Measurements from ENCODE around the gene CEP350.

DNA sequence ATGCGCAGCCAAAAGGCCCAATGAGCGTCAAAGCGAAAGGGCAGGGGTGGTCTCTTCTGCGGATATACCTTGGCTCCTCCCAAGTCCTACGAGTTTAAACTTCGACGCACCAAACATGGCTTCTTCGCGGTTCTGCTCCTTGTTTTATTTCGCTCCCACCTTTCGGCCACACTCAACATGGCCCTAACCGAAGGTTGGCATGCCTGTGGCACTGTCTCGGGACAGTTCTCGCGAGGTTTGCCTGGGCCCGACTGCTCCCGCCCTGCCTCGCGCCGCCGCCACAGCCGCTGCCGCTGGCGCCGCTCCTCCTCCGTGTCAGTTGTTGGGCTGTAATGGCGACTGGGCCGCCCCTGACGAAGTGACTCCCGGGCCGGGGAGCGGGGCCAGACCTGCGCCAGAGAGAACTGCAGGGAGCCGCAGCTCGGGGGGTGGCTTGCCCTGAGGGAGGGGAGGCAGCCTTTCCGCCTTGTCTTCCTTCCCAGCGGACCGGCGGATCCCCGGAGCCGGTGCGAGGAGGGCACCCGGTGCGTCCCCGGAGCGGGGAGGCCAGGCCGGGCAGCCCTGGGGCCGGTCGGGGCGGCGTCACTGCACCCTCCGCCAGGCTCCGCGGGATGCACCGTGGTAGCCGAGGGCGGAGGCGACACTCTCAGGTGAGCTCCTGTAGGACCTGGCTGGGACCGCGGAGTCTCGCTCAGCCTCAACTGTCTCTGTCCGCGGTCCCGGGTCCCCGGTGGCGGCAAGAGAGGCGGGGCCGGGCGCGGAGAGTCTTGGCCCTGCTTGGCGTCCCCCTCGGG lies at the start of gene CEP350:
- TF ChIP-seq, protein P1, sequence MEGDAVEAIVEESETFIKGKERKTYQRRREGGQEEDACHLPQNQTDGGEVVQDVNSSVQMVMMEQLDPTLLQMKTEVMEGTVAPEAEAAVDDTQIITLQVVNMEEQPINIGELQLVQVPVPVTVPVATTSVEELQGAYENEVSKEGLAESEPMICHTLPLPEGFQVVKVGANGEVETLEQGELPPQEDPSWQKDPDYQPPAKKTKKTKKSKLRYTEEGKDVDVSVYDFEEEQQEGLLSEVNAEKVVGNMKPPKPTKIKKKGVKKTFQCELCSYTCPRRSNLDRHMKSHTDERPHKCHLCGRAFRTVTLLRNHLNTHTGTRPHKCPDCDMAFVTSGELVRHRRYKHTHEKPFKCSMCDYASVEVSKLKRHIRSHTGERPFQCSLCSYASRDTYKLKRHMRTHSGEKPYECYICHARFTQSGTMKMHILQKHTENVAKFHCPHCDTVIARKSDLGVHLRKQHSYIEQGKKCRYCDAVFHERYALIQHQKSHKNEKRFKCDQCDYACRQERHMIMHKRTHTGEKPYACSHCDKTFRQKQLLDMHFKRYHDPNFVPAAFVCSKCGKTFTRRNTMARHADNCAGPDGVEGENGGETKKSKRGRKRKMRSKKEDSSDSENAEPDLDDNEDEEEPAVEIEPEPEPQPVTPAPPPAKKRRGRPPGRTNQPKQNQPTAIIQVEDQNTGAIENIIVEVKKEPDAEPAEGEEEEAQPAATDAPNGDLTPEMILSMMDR (optimal IDR thresholded peaks at IDR 0.05 in 1 of 3, IDR thresholded peaks at IDR 0.05 in 1 of 3, conservative IDR thresholded peaks at IDR 0.05 in 1 of 3; ENCODE audit: extremely low read depth in 1 of 3, insufficient read depth in 2 of 3, low read length in 3 of 3): no peak
- no peak for TF ChIP-seq EZH2 (IDR thresholded peaks at IDR 0.05; ENCODE audit: low read length)

Data from keratinocyte (primary cell).